Skeletal muscle tissue (tissue), 2 donors: ENCODE measurements around the gene EFNA3. TPM values are rescaled to one million over a fixed set of nuclear protein-coding genes. Genes with fewer than 3 reads are reported as not detected.

Source experiments
- small RNA-seq: library from RNA; depleted of rRNA; stranded (forward); fragments of <200 nt; gene quantifications from one replicate; pipeline ENCODE3, GENCODE V24; 2014
- total RNA-seq: library from RNA; depleted of rRNA; stranded (reverse); fragments of >200 nt; gene quantifications from one replicate; pipeline ENCODE4 v1.2.3, GENCODE V29; 2014

The EFNA3 gene
- total RNA-seq, 1 donor from 2014 or later = 0.52 TPM

Small RNA genes within 50 kb of the gene (small RNA-seq; reads per million reads assigned to genes)
- gene RF00019 = not detected

Other genes with a start within 250 kb of the EFNA3 start
- 3.7 TPM for gene KCNN3, start 208.6 kb upstream of the EFNA3 start, total RNA-seq
- 12.5 TPM for gene PMVK, start 142.1 kb upstream of the EFNA3 start, total RNA-seq
- gene PBXIP1, start 122.7 kb upstream of the EFNA3 start, total RNA-seq = 190 TPM
- 16.2 TPM for gene PYGO2, start 117.1 kb upstream of the EFNA3 start, total RNA-seq
- gene SHC1, start 108.1 kb upstream of the EFNA3 start, total RNA-seq = 36.0 TPM
- 31.8 TPM for gene CKS1B, start 104.2 kb upstream of the EFNA3 start, total RNA-seq
- 16.2 TPM for gene FLAD1, start 95.5 kb upstream of the EFNA3 start, total RNA-seq
- gene LENEP, start 85.3 kb upstream of the EFNA3 start, total RNA-seq = not detected
- 7.8 TPM for gene ZBTB7B, start 76.0 kb upstream of the EFNA3 start, total RNA-seq
- not detected for gene DCST2, start 45.1 kb upstream of the EFNA3 start, total RNA-seq
- not detected for gene DCST1, start 45.0 kb upstream of the EFNA3 start, total RNA-seq
- gene ADAM15, start 27.5 kb upstream of the EFNA3 start, total RNA-seq = 33.9 TPM
- 3.7 TPM for gene EFNA4, start 15.1 kb upstream of the EFNA3 start, total RNA-seq
- gene EFNA1, start 49.0 kb downstream of the EFNA3 start, total RNA-seq = 13.0 TPM
- gene SLC50A1, start 57.0 kb downstream of the EFNA3 start, total RNA-seq = 19.8 TPM
- 13.6 TPM for gene DPM3, start 61.7 kb downstream of the EFNA3 start, total RNA-seq
- gene KRTCAP2, start 94.5 kb downstream of the EFNA3 start, total RNA-seq = 104 TPM
- under 0.01 TPM for gene TRIM46, start 95.0 kb downstream of the EFNA3 start, total RNA-seq
- 40.2 TPM for gene THBS3, start 129.1 kb downstream of the EFNA3 start, total RNA-seq
- 16.2 TPM for gene MTX1, start 129.9 kb downstream of the EFNA3 start, total RNA-seq
- gene ENTREP3, start 176.6 kb downstream of the EFNA3 start, total RNA-seq = 2.1 TPM
- gene SCAMP3, start 183.5 kb downstream of the EFNA3 start, total RNA-seq = 16.2 TPM
- gene CLK2, start 194.7 kb downstream of the EFNA3 start, total RNA-seq = 23.5 TPM
- gene HCN3, start 198.6 kb downstream of the EFNA3 start, total RNA-seq = 1.0 TPM
- gene PKLR, start 222.6 kb downstream of the EFNA3 start, total RNA-seq = not detected
- 69.4 TPM for gene FDPS, start 230.0 kb downstream of the EFNA3 start, total RNA-seq
- 9.4 TPM for gene RUSC1, start 242.1 kb downstream of the EFNA3 start, total RNA-seq